NCI-H82 treated with DMSO at 0.1 percent for 48 hours (cell line): ENCODE data around the gene FARP1.

Experiments used
- DNase-seq: peaks from one replicate; lab custom pipeline; 2025; ENCODE audit not compliant: unreplicated experiment; lab: John Stamatoyannopoulos, UW

FARP1 gene

DNA sequence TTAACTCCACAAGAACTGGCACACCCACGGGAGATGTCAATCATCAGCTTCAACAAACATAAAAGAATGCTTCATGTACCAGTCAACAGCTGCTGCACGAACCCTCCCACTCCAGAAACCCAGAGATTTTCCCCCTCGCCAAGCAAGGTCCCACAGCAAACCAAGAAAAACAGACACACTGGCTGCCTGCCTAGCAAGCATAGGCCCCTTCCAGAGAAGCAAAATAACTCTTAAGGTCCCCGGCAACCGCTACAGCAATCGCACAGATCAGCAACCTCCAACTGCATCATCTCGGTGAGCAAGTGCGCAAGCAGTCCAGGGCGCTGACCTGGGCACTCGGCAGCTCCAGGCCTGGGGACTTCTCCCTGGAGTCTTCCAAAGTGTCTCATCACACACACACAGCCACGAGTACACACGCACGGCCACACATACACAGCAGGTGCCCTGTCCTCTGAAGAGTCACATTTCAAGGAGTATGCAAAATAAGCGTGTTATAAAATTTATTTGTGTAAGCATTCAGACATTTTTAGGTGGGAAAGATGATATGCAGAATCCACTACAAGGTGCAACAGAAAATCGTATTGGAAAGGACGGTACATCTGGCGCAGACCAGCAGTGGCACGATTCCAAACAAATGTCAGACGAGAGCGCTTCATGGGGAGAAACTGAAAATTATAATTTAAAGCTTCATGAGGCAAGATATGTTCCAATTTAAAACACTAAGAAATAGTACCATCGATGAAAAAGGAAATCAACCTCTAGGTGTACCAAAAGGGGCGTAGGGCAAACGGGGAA is 309.0 kb downstream of the FARP1 start:
- DNase-seq = no peak

DNA sequence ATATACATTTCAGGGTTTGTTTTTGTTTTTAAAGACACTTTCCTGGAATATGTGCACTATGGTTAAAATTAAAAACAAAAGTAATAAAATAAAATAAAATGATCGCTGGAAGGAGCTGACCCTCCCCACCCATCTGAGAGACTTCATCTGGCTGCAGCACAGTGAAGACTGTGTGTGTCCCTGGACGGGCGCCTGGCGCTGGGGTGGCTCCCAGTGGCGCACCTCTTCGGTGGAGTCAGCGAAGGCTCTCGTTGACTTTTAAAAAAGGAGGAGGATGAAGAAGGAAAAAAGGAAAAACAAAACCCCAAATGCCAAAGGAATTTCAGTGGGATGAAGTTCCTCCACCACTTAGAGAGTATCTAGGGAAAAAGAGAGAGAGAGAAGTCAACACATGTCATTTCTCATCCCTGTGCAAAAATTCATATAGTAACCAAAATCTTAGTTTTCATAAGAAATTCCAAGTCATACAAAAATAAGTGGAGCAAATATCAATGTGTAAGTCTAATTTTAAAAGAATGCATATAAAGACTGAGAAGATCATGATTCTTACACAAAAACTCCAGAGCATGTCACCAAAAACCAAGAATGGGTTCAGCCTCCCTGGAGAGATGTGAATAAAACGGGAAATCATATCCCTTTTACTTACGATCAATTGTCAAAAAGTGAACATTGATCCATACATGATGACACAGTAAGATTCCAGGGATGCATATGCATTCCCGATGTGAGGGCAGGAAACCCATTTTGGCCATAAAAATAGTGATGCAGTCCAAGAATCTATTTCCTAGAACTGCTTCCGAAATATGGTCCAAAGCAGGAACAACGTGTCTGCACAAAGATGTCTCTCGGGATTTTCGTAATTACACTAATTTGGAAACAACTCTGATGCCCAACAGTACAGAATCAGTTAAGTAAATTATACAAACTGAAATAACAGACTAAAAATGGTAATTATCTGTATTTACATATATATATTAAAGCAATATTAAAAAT is 310.3 kb downstream of the FARP1 start:
- DNase-seq = no peak

DNA sequence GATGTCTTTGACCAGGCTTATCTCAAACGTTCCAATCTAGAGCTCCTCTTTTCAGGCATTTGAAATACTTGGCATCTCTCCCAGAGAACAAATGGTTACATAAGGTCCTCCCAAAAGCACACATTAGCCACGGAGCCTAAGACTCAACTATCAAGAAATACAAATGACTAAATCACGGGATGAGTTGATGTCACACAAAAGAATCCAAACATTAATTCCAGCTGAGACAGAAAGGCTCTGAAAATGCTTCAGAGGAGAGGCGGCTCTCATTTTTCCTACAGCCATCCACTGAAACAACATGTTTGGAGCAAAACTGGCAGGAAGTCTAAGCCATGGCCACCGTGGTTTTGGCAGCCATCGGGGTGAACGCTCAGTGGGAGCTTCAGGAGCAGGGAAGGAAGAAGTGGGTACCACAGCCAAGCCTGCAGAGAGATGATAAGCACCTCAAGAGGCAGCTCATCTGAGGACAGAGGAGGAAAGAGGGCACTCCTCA is 311.5 kb downstream of the FARP1 start:
- DNase-seq = no peak

DNA sequence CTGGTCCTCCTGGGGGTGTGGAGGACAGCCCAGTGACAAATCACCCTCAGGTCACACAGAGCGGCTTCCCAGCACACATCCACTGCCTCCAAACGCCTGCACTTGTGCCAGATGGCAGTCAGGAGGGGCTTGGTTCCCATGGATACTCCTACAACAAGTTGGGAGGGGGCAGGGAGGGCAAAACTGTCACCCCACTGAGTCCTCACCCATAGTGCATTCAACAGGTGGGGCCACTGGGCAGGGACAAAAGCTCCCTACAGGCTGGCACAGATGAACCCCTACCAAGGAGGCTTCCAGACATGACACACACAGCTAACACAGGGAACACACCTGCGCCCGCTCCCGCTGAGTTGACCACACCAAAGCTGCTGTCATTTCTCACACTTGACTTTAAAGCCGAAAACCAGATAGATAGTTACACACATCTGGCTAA is 313.5 kb downstream of the FARP1 start:
- no peak for DNase-seq

DNA sequence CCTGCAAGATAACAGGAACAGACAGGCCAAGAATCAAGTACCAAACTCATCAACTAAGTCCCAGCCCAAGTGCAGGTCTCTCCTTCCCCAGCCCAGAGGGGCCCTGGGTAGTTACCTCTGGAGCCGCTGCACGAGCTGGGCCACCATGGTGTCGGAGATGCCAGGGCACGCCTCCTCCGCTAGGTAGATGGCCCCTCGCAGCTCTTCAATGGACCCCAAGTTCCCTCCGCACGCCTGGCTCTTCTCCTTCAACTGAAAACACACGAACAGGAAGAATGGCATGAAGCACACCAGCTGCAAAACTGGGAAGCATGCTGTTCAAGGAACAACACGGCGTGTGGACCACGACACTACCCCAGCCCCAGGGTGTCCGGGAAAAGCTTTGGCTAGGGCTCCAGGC is 314.2 kb downstream of the FARP1 start:
- no peak for DNase-seq

DNA sequence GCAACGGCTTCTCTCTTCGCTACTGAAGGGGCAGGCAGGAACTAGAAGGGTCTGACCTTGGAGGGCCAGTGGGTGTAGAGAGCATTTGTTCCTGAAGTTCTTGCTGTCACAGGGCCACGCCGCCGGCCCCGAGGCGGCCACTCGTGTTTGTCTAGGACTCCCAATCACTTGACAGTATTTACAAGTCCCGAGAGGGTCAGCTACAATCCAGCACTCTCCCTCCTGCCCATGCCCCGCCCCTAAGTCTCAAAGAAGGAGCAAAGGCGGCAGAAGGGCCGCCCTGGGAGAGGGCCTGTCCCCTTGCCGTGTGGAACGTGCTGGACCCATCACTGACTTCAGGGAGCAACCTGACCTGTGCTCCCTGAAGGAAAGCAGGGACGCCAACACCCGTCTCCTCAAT is 315.5 kb downstream of the FARP1 start:
- no peak for DNase-seq

DNA sequence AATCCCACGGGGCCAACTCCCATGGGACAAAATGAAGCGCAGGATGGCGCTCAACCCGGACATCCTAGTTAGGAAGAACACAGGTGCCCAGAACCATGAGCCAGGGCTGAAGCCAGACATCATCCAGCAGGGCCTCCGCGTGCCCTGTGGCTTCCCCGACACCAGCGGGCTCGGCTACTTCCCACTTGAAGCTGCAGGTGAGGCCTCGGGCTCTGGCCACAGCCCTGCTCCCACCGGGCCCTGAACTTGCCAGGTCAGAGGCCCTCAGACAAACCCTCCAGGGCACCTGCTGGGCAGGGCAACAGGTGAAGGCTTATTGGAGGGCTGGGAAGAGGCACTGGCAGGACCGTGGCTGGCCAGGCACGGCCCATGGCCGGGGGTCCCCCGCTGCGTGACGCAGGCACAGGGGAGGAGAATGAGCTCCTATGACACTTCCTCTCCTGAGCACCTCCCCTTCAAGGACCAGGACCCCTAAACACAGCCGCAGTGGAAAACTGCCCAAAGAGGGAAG is 316.3 kb downstream of the FARP1 start:
- DNase-seq = no peak

DNA sequence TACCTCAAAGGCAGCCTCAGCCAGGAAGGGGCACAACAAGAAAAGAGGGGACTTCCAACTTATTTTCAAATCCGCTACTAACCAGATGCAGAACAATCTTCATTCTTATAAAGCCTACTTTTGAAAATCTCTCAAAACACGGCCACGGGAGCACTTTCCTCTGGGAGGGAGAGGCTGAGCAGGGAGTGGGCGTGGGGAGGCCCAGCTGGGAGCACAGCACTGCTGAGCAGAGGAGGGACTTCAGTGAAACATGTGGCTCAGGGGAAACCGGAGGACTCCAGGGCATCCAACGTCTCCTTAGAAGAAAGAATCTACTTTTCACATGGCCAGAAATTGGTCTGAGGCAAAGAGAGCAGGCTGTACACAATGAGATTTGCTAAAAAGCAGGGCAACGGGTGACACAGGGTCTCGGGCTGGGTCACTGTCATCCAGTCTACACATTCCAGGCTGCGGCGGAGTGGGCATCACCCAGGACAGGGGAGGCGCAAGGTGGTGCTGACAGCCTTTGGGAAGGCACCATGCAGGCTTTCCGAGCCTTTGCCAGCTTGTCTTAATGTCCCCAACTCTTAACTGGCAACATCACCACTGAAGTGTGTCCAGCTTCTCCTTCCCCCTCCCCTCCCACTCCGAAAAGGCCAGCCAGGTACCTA is 317.0 kb downstream of the FARP1 start:
- DNase-seq = no peak

DNA sequence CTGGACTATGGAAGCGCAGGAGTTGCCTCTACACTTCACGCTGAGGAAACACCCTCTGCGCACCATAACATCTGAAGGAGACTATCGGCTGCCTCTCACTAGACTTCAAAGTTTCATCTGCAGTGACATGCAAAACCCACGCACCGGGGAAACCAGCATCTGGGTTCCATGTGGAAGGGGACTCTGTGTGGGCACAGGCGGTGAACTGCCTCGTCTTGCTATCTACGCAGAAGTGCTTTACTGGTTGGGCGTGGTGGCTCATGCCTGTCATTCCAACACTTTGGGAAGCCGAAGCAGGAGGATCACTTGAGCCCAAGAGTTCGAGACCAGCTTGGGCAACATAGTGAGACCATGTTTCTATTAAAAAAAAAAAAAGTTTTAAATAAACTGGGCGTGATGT is 317.6 kb downstream of the FARP1 start:
- DNase-seq = no peak

DNA sequence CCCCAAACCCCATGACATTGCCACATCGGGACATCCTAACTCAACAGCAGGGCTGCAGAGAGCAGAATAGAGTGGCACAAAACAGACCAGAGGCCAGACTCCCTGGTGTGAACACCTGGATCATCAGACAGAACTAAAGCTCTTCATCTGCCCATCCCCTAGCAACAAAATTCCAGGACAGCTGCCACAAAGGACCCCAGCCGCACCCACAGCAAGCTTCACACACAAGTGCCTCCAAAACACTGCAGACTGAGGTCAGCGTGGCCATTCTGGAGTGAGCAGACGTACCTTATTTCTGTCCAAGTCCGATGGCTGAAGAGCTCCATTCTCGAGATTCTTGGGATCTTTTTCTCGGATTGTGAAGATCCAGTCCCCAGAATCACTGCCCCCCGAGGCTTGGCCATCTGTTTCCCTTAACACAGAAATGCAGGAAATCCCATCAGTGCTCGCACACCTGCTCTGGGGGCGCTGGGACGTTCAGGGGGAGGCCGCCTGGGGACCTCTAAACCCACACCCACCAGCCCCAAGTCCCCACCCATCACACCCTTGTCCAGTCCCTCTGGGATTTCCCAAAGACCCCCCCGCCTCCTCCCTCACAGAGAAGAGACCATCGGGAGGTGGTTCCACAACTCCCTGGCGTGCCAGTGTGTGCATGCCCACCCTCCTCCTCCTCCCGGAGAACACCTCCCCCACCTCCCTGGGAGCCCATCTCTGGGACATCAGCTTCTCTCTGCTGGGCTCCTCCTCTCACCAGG is 318.8 kb downstream of the FARP1 start:
- DNase-seq = no peak

DNA sequence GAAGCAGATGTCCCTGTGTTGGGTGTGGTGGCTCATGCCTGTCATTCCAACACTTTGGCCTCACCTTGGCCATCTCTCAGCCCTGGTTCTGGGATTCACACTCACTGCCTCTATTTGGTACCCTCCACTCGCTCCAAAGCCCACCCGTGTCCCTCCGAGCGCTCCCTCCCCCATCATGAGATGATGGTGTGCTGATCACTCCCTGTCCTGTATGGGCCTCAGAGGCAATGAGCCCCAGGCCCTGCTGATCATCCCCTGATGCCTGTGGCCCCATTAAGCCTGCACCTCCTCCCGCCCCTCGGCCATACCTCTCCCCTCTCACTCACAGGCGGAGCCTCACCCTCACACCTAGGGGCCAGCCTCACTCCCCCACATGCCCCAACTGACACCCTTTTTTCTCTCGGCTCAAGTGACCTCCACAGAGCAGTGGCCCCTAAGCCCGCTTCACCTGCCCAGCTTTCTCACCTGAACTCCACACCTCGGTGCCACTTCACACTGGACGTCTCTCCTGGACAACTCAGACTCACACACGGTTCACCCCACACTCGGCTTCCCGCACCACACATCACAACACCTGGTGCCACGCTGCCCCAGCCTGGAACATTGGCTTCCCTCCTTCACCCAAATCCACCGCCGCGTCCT is 319.5 kb downstream of the FARP1 start:
- no peak for DNase-seq

DNA sequence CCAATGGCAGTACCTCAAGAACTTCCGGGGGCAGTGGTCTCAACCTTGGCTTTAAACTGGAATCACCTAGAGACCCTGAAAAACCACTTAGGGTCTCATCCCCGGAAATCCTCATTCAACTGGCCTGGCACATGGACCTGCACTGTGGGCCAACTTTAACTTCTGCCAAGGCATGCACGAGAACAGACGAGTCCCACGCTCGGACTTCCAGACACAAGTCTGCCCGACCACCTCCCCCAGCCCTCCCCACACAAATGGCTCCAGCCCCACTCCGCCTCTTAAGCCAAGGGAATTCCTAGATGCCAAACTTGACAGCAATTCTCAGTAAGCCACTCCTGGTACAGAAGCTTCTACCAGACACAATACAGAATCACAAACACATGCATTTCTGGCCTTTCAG is 320.1 kb downstream of the FARP1 start:
- DNase-seq = no peak

DNA sequence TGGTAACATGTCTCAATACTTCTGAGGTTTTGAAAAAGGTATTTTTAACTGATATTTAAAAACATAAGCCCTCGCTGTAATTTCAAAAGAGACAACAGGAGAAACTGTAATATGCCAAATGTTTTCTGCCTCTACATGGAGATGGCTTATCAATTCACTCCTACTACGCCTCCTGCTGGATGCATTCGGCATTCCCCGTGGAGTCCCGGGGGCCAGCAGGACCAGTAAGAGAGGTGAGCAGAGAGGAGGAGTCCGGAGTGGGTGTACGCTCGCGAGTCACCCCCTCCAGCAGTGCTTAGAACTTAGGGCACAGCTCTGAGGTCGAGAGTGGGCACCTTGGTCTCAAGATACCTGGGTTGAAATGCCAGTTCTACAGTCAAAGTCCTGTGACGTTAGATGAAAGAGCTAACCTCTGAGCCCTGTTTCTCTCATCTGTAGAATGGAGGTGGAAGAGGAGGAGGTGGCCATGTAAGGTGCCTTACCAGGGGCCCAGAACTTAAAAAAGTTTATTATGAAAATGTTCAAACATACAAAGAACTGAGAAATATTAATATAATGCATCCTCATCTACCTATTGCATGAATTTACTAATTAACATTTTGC is 323.8 kb downstream of the FARP1 start:
- DNase-seq = no peak

DNA sequence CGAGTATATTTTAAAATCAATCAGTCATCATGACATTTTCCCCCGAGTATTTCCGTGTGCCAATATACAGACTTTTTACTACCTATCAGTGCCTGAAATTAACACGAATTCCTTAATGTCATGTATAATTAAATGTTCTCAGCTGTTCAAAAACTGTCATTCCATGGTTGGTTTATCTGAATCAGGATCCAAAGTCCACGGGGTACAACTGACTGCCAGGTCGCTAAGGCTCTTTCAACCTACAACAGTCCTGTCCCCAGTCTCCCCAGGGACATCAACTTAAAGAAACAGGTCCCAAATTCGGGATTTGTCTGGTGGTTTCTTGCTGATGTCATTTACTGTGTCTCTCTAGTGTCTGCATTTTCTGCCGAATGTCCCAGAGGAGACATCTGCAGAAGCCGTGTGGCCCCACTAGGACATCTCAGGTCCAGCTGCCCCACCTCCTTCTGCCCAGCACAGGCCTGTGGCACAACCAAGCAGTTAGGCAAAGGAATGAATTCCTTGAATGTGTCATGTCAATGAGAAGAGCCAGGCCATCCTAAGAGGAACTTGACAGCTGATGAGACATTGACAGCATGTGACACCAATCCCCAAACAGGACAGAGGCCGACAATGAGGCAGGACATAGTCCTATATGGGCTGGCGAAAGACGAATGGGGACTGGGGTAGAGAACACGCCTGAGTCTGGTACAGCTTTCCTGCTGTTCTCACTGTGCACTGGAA is 324.5 kb downstream of the FARP1 start:
- DNase-seq = no peak

DNA sequence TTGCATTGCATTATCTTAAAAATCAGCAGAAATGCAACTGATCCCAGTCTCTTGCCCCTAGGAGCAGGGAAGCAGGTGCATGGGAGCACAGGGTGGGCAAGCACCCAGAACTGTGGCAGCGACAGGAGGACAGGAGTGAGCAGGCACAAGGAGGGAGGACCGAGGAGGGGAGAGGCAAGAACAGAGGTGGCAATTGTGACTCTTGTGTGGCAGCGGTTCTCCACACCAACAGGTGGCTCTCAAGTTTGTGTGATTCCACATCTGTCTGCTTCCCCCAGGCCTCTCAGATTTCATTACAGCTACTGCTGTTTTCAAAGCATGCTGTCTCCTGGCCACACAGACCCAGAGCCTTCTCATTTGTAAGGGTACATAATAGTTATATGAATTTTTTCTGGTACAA is 325.5 kb downstream of the FARP1 start:
- DNase-seq = no peak

DNA sequence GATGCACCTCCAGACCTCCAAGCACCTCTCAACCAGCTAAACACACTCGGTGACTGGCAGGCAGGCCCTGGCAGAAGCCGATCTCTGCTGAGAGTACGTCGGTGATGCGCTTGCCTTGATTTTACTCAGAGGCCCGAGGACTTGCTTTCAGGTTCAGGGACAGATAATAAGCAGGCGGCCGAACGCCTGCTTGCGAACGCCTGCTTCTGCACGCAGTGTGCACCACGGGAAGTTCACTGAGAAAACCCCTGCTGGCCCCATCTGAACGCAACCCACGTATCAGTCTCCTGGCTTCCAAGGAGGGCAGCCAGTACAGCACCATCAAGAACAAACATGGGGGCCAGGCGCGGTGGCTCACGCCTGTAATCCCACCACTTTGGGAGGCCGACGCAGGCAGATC is 326.0 kb downstream of the FARP1 start:
- no peak for DNase-seq

DNA sequence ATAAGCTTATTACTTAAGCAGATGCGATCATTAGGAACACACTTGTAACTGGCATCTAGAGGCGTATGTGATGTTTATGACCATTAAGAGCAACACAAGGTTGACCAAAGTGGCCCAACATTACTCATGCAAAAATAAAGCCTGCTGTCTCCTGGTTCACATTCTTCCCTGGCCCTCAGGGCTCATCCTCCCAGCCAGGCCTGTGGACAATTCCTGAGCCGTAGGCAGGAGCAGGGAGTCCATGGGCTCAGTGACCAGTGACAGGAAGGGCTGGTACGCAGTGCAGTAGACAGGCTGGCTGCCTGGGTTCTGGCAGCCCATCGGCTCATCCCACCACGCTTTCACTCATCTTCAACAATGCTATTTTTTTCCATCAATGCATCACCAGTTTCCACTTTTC is 328.0 kb downstream of the FARP1 start:
- DNase-seq = no peak

DNA sequence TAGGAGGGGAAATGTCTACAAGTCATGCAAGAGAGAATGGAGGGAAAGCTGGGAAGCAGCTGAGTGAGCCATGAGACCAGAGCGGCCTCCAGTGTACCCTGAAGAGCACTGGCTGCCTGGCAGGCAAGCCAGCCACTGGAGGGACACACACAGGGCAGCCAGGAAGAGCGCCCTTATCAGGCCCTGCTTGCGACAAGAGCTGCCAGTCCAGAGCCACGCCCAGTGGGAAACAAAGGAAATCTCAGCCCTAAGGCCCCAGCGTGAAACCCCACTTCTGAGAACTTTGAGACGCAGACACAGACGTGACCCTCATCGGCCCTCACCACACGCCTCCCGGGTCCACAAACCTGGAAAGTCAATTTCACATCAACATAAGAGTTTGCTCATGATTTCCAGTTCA is 329.0 kb downstream of the FARP1 start:
- DNase-seq = no peak
